CD4-positive, alpha-beta T cell treated with Interleukin-1 beta for 1 hour (primary cell): Measurements from ENCODE around the gene POLR2B.
"Not testable (repeated sequence)": the region's sequence is repeated elsewhere in the genome, so short reads cannot be mapped to it uniquely, and the experiment has no call there.

Source experiments
- DNase-seq, 2 donors: peaks; one replicate each; pipeline ENCODE4 v3.0.0-alpha.2; 2020 to 2022

Gene POLR2B

GRCh38 chr4:57059890-57060716 is 81.4 kb downstream of the POLR2B start:
- no peak for DNase-seq

GRCh38 chr4:57060717-57061067 is 82.0 kb downstream of the POLR2B start:
- DNase-seq: not testable (repeated sequence)

GRCh38 chr4:57061395-57061794 is 82.7 kb downstream of the POLR2B start:
- DNase-seq: no peak

GRCh38 chr4:57063518-57063917 is 84.8 kb downstream of the POLR2B start:
- no peak for DNase-seq

- no peak for DNase-seq
Observed at GRCh38 chr4:57064120-57064519, 85.4 kb downstream of the POLR2B start.

- DNase-seq: no peak
Observed at GRCh38 chr4:57064811-57065711, 86.4 kb downstream of the POLR2B start.

- DNase-seq: no peak
Observed at GRCh38 chr4:57065730-57066482, 87.2 kb downstream of the POLR2B start.

GRCh38 chr4:57068237-57068981 is 89.7 kb downstream of the POLR2B start:
- no peak for DNase-seq

GRCh38 chr4:57070461-57070860 is 91.8 kb downstream of the POLR2B start:
- no peak for DNase-seq

- no peak for DNase-seq
Observed at GRCh38 chr4:57071326-57071725, 92.6 kb downstream of the POLR2B start.

GRCh38 chr4:57073559-57073958 is 94.9 kb downstream of the POLR2B start:
- DNase-seq: no peak

GRCh38 chr4:57074744-57075143 is 96.0 kb downstream of the POLR2B start:
- DNase-seq: no peak

GRCh38 chr4:57075367-57075766 is 96.7 kb downstream of the POLR2B start:
- no peak for DNase-seq

- no peak for DNase-seq
Observed at GRCh38 chr4:57076646-57077045, 98.0 kb downstream of the POLR2B start.

- DNase-seq: no peak
Observed at GRCh38 chr4:57077550-57078343, 99.1 kb downstream of the POLR2B start.

- no peak for DNase-seq
Observed at GRCh38 chr4:57078685-57079521, 100.2 kb downstream of the POLR2B start.
